ENCODE results near the gene ZCCHC7.
"Not testable (repeated sequence)": the region's sequence is repeated elsewhere in the genome, so short reads cannot be mapped to it uniquely, and the experiment has no call there.

Gene ZCCHC7

GRCh38 chr9:37397948-37398347 lies 277.6 kb downstream of the ZCCHC7 start:
- DNase-seq (ENCODE audit: low spot score); FAIRE-seq: not testable (repeated sequence)

GRCh38 chr9:37398464-37399025 lies 278.2 kb downstream of the ZCCHC7 start:
- FAIRE-seq (no peak), DNase-seq (ENCODE audit: low spot score) (no peak)

GRCh38 chr9:37399336-37399735 lies 279.0 kb downstream of the ZCCHC7 start:
- FAIRE-seq (no peak), DNase-seq (ENCODE audit: low spot score) (no peak)

- DNase-seq (ENCODE audit: low spot score), result no peak
- no peak for FAIRE-seq
Observed at GRCh38 chr9:37404590-37404989, 284.2 kb downstream of the ZCCHC7 start.

- DNase-seq (ENCODE audit: low spot score), result no peak
- no peak for FAIRE-seq
Observed at GRCh38 chr9:37405350-37405749, 285.0 kb downstream of the ZCCHC7 start.

- DNase-seq (ENCODE audit: low spot score), result no peak
- no peak for FAIRE-seq
Observed at GRCh38 chr9:37405764-37406380, 285.5 kb downstream of the ZCCHC7 start.

GRCh38 chr9:37406603-37407401 lies 286.4 kb downstream of the ZCCHC7 start:
- FAIRE-seq, result no peak

GRCh38 chr9:37407468-37407867 lies 287.1 kb downstream of the ZCCHC7 start:
- FAIRE-seq, result no peak

More at GRCh38 chr9:37406603-37407401, 286.4 kb downstream of the ZCCHC7 start:
- DNase-seq (ENCODE audit: low spot score), result no peak

More at GRCh38 chr9:37407468-37407867, 287.1 kb downstream of the ZCCHC7 start:
- no peak for DNase-seq (ENCODE audit: low spot score)

Measured in RCC 7860 (cell line).